LoVo (cell line): ENCODE measurements around the gene HECTD4.

ENCODE experiments used
- DNase-seq: peaks from one replicate; pipeline ENCODE4 v3.0.0-alpha.2; 2016; ENCODE audit warnings: low spot score

Gene HECTD4

GRCh38 chr12:112322441-112322840, 59.8 kb downstream of the HECTD4 start:
- no peak for DNase-seq

GRCh38 chr12:112321245-112321644, 61.0 kb downstream of the HECTD4 start:
- DNase-seq: no peak

- no peak for DNase-seq
These were observed 62.8 kb downstream of the HECTD4 start for GRCh38 chr12:112319395-112319794.

- no peak for DNase-seq
These were observed 64.8 kb downstream of the HECTD4 start for GRCh38 chr12:112317481-112317880.

GRCh38 chr12:112314981-112315380, 67.2 kb downstream of the HECTD4 start:
- no peak for DNase-seq

GRCh38 chr12:112309797-112310196, 72.4 kb downstream of the HECTD4 start:
- DNase-seq: no peak

GRCh38 chr12:112308652-112309051, 73.6 kb downstream of the HECTD4 start:
- no peak for DNase-seq

GRCh38 chr12:112308161-112308560, 74.1 kb downstream of the HECTD4 start:
- DNase-seq: no peak

GRCh38 chr12:112307317-112308011, 74.8 kb downstream of the HECTD4 start:
- no peak for DNase-seq

- DNase-seq: no peak
These were observed 76.3 kb downstream of the HECTD4 start for GRCh38 chr12:112305951-112306350.

- no peak for DNase-seq
These were observed 77.8 kb downstream of the HECTD4 start for GRCh38 chr12:112304436-112304835.

GRCh38 chr12:112303799-112304198, 78.4 kb downstream of the HECTD4 start:
- no peak for DNase-seq

GRCh38 chr12:112303004-112303403, 79.2 kb downstream of the HECTD4 start:
- no peak for DNase-seq

- no peak for DNase-seq
These were observed 82.5 kb downstream of the HECTD4 start for GRCh38 chr12:112299704-112300103.

- DNase-seq: no peak
These were observed 85.0 kb downstream of the HECTD4 start for GRCh38 chr12:112297188-112297587.

- no peak for DNase-seq
These were observed 86.0 kb downstream of the HECTD4 start for GRCh38 chr12:112296183-112296582.

- no peak for DNase-seq
These were observed 87.4 kb downstream of the HECTD4 start for GRCh38 chr12:112294793-112295192.

GRCh38 chr12:112288638-112289037, 93.6 kb downstream of the HECTD4 start:
- DNase-seq: no peak

- DNase-seq: no peak
These were observed 96.4 kb downstream of the HECTD4 start for GRCh38 chr12:112285600-112286401.

- no peak for DNase-seq
These were observed 98.7 kb downstream of the HECTD4 start for GRCh38 chr12:112283546-112283945.

- no peak for DNase-seq
These were observed 99.3 kb downstream of the HECTD4 start for GRCh38 chr12:112282920-112283319.

- no peak for DNase-seq
These were observed 106.4 kb downstream of the HECTD4 start for GRCh38 chr12:112275836-112276235.

GRCh38 chr12:112275207-112275606, 107.0 kb downstream of the HECTD4 start:
- no peak for DNase-seq

- DNase-seq: no peak
These were observed 111.6 kb downstream of the HECTD4 start for GRCh38 chr12:112270673-112271072.
